GM23338 (cell line): ENCODE data around the gene MAST4.

ENCODE experiments used
- CREB1 ChIP-seq: fragments of 250-450 bp; sonication (Bioruptor Pico); IDR thresholded peaks from 2 replicates; pipeline ENCODE4 v1.5.0; 2020; ENCODE audit warnings: low read depth, mild to moderate bottlenecking, moderate library complexity
- CTCF ChIP-seq, 2 experiments: fragments of 200-600 bp in 1 of 2; sonication (generic) in 1 of 2; conservative IDR thresholded peaks; 2 replicates each; pipeline versions ENCODE4 v1.5.1 to v1.6.1; 2016 to 2017; ENCODE audit warnings: antibody characterized with exemption in 2 of 2, low read depth in 2 of 2, mild to moderate bottlenecking in 2 of 2, moderate library complexity in 1 of 2
- EZH2 ChIP-seq: fragments of 200-600 bp; sonication (generic); IDR thresholded peaks from one replicate; pipeline ENCODE4 v1.8.0; 2017; ENCODE audit warnings: antibody characterized with exemption, mild to moderate bottlenecking, low read depth; ENCODE audit not compliant: unreplicated experiment
- EZH2phosphoT487 ChIP-seq: fragments of 200-600 bp; sonication (generic); IDR thresholded peaks from one replicate; pipeline ENCODE4 v1.8.1; 2018; ENCODE audit warnings: antibody characterized with exemption; ENCODE audit not compliant: unreplicated experiment
- POLR2AphosphoS5 ChIP-seq: IDR thresholded peaks from 2 replicates; pipeline ENCODE4 v1.6.1; 2016; ENCODE audit warnings: antibody characterized with exemption, low read depth

GRCh38 chr5:67170767-67171166, 574.6 kb downstream of the MAST4 start:
- TF ChIP-seq POLR2AphosphoS5 (no peak), EZH2phosphoT487 (no peak), CTCF (conservative IDR thresholded peaks at IDR 0.05; ENCODE audit: low read depth in 2 of 2) (no peak), CREB1 (CRISPR knock-in tag) (no peak), EZH2 (no peak)
